HS-5 (cell line): Measurements from ENCODE around the gene ARHGAP12.
A peak's percentile ranks its signal among the peaks of the same experiment; 100 is the strongest.

ENCODE experiments used
- DNase-seq: peaks from one replicate; pipeline ENCODE4 v3.0.0-alpha.2; 2012; ENCODE audit warnings: low read depth

The ARHGAP12 gene, protein sequence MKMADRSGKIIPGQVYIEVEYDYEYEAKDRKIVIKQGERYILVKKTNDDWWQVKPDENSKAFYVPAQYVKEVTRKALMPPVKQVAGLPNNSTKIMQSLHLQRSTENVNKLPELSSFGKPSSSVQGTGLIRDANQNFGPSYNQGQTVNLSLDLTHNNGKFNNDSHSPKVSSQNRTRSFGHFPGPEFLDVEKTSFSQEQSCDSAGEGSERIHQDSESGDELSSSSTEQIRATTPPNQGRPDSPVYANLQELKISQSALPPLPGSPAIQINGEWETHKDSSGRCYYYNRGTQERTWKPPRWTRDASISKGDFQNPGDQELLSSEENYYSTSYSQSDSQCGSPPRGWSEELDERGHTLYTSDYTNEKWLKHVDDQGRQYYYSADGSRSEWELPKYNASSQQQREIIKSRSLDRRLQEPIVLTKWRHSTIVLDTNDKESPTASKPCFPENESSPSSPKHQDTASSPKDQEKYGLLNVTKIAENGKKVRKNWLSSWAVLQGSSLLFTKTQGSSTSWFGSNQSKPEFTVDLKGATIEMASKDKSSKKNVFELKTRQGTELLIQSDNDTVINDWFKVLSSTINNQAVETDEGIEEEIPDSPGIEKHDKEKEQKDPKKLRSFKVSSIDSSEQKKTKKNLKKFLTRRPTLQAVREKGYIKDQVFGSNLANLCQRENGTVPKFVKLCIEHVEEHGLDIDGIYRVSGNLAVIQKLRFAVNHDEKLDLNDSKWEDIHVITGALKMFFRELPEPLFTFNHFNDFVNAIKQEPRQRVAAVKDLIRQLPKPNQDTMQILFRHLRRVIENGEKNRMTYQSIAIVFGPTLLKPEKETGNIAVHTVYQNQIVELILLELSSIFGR

DNA sequence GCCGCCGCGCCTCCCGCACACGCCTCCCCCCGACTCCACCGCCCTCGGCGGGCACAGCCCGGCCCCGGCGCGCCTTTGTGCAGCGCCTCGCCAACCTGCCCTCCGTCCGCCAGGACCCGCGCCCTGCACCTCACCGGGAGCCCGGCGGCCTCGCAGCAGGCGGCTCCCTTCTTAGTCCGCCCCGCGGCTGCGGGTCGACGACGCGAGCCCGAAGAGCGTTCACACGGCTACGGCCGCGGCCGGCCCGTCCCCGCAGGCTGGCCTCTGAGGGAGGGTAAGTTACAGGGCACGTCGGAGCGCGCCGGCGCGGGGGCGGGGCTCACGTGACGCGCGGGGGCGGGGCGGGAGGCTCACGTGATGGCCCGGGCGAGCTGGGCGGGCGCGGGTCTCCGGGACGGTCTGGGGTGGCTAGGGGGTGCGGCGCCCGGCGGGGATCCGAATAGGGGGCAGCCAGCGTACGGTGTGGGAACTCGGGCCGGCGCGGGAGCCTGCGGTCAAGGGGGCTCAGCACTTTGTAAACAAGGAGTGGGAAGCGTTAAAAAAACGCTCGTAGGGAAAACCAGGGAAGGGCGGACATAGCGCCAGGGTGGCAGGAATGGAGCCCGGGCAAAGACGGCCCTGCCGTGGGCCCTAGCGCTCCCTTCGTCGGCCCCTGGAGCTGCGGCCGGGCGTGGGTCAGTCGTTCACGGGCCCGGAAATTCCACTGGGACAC is at the start of gene ARHGAP12:
ARHGAP12 (minus strand) TSS at position 283 of the 712 bp plus-strand sequence. CDS start 19,976 bp downstream, outside the sequence.
- no peak for DNase-seq

DNA sequence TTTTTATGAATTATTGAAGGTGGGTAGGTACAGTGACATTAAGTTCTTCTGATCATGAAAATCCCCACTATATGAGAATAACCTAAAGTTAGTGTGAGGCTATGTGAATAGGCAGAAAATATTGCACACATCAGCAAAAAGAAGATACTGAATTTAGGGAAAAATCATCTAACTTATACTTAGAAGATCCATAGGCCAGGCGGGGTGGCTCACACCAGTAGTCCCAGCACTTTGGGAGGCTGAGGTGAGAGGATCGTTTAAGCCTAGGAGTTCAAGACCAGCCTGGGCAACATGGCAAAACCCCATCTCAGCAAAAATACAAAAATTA is 49.5 kb upstream of the ARHGAP12 start:
- DNase-seq = no peak

DNA sequence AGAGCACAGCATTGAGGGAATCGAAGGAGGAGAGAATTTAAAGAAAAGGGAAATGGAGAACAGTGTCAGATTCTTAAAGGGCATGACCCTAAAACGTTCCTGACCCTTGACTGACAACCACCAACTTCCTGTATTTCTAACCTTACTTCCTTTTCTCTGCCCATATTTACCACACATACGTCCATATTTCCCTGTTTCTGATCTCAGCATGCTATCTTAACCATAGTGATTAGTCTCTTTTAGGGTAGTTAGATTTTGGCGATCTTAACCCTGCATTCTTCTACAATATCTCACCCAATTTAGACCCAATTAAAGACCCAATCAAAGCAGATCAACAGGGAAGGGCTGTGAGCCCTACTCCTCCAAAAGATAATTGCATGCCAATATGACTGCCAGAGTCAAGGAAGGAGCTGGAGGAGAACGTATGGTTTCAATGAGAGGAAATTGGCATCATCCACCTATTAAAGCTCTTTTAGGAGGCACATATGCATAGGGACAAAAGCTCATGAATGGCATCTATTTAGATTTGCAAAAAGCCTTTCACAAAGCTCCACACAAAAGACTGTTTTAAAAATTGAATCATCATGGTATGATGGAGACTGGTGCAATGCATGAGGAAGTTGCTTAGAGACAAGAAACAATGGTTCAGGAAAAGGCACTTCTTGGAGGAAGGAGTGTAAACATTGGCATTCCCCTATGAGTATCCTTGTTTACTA is 49.0 kb upstream of the ARHGAP12 start:
- peak; percentile 10 for DNase-seq

DNA sequence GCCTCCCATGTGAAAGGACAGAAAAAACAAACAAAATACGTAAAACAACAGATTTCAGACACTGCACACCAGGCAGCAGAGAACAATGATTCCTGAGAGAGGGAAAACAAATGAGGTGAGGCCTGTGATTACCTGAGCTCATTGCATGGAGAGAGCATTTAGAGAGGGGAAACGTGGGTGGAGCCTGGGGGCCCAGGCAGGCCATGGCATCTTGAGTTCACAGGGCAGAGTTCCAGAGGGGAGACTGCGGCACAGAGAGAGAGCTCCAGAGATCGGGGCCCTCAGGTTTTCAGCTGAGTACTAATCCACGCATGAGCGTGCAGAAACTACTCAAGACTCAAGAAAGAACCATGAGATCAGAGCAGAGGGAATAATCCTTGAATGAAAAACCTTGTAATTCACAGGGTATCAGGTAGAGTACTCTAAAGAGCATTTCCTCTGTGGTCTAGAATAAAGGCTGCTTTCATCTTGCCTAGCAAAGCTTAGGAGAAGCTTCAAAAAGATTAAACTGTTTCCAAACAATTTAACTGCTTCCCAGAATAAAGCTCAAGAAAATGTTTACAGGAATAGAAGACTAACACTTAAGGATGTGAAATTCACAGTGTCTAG is 46.6 kb upstream of the ARHGAP12 start:
- no peak for DNase-seq

- no peak for DNase-seq
Observed at GRCh38 chr10:31974434-31975124, 45.9 kb upstream of the ARHGAP12 start.

DNA sequence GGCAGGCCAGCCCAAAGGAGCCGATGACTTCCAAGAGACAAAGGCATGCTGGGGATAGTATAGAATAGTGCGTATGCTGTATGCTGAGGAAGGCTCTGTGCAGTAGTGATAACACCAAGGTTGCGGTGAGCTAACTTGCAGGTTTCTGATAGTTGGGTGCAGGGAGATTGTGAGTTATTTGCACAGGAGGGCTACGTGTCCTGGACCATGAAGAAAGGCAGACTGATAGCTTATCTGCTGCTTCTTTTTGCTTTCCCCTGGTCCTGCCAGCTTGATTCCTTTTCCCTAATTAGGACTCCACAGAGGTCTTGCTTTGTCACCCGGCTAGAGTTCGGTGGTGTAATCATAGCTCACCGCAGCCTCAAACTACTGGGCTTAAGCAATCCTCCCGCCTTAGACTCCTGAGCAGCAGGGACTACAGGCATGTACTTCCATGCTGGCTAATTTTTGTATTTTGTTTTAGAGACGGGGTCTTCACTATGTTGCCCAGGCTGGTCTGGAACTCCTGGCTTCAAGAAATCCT is 43.9 kb upstream of the ARHGAP12 start:
- DNase-seq = no peak

GRCh38 chr10:31969847-31970246 is 41.2 kb upstream of the ARHGAP12 start:
- DNase-seq = peak; percentile 53

- DNase-seq = no peak
Observed at GRCh38 chr10:31963589-31963980, 35.0 kb upstream of the ARHGAP12 start.

- DNase-seq = no peak
Observed at GRCh38 chr10:31962826-31963588, 34.4 kb upstream of the ARHGAP12 start.

DNA sequence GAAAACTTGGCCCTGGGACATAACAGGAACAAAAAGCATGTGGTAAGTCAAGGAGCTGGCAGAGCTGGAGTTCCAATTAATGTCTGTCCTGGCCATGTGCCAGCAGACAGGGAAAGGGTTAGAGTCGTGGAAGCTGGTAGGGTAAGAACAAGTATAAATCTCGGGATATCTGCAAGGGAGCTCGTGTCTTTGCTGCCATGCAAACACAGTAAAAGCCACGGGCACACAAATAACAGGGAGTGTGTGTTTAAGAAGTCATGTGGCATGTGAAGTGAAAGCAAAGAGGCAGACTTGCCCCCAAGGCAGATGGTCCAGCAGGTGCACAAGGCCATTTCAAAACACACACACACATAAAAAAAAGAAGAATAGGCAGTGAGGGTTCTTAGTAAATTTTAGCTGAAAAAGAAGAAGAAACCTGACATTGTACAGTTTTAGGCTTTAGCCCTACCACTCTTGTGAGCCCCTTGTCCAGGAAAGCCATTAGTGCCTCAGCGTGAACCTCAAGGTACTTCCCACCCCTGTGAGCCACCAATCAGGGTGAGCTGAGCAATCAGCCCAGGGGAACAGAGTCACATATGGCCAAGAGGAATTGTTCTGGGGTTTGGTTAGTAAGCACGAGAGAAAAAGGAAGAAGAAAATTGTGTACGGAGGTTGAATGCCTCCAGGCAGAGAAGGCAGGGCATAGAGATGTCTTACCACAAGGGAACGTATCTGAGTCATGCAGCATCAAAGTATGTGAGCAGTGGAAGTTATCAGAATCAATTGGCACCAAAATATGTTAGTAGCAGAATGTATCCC is 32.8 kb upstream of the ARHGAP12 start:
- DNase-seq = no peak

- DNase-seq = no peak
Observed at GRCh38 chr10:31959461-31960173, 31.0 kb upstream of the ARHGAP12 start.

DNA sequence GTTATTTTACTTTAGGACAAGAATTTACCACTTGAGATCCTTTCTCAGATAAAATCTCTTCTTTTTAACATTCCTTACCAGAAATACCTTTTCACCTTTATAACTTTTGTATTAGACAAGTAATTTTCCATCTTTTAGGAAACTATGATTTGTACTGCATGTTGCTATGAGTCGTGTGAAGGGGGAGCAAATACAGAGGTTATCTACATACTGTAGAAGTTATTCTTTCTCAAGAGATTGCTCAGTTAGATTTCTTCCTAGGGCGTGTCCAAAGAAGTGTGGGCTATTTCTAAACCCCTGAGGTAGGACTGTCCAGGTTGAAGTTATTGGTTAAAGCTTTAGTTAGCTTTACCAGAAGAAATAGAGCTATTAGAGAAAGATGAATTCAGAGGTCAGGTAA is 30.2 kb upstream of the ARHGAP12 start:
- DNase-seq = no peak

DNA sequence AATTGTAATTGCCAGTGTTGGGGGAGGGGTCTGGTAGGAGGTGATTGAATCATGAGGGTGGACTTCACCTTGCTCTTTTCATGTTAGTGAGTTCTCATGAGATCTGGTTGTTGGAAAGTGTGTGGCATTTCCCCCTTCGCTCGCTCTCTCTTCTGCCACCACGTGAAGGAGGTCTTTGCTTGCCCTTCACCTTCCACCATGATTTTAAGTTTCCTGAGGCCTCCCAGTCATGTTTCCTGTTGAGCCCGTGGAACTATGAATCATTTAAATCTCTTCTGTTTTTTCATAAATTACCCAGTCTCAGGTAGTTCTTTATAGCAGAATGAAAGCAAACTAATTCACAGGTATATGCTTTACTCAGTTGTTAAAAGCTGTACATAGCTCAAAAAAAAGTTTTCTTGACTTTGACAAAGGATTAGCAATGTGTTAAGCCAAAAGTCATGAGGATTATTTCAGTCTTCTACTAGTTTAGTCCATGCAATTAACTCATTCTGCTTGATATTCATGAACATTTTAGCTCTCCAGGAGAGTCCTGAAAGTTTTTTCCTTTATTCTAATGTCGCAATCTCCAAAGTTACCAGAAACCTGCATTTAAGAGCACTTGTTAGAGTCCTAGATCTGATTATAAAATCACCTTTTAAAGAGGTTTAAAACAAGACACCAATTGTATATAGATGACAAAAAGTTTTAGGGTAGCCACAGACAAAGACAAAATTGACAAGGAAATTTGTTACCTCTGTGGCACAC is 27.7 kb upstream of the ARHGAP12 start:
- no peak for DNase-seq

DNA sequence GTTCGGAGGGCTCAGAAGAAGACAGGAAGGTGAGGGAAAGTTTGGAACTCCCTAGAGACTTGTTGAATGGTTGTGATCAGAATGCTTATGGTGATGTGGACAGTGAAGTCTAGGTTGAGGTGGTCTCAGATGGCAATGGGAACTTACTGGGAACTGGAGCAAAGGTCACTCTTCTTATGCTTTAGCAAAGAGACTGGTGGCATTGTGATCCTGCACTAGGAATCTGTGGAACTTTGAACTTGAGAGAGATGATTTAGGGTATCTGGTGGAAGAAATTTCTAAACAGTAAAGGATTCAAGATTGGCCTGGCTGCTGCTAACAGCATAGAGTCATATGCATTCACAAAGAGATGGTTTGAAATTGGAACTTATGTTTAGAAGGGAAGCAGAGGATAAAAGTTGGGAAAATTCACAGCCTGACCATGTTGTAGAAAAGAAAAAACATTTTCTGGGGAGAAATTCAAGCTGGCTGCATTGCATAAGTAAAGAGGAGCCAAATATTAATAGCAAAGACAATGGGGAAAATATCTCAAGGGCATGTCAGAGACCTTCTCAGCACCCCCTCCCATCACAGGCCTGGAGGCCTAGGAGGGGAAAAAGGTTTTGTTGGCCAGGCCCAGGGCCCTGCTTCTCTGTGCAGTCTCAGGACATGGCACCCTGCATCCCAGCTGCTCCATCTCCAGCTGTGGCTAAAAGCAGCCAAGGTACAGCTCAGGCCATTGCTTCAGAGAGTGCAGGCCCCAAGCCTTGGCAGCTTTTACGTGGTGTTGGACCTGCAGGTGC is 26.0 kb upstream of the ARHGAP12 start:
- no peak for DNase-seq

DNA sequence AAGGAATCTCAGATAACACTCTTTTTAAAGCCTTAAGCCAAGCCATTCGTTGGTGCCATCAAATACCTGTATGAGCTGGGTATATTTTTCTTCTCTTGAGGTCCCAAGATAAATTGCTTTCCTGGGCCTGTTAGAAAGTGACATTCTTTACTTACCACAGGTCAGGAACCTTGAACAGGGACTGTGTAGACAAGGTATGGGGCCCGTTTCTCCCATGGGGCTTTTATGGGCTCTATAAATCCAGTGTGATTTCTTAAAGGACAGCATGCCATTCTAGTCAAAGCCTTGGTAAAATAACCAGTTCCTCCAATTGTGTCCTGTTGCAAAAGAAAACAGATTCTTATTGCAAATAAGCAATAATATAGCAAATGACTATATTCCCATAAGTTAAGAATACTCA is 24.8 kb upstream of the ARHGAP12 start:
- DNase-seq = no peak

DNA sequence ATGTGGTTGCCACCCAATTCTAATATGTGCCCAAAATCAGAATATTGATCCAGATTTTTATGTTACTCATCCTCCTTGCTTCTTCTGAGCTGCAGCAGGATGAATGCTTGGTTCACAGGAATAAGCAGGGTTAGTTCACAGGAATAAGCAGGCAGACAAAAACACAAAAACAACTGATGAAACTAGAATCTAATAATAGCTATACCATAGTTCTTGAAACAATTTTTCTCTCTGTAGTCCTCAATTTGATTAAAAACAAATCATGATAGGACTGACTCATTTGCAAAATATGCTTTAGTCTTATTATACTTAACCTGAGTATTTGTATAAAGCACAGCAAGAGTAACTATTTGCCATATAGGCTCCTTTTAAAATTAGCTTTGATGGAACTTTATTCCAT is 24.4 kb upstream of the ARHGAP12 start:
- DNase-seq = no peak

DNA sequence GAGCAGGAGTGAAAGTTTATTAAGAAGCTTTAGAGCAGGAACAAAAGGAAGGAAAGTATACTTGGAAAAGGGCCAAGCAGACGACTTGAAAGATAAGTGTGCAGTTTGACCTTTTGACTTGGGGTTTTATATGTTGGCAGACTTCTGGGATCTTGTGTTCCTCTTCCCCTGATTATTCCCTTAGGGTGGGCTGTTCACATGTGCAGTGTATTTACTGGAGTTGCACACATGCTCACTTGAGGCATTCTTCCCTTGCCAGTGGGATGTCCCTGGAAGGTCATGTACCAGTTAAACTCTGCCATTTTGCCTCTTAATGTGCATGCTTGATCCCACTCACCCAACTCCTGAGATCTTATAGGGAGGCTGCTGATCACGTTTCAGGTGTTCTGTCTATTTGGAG is 23.4 kb upstream of the ARHGAP12 start:
- DNase-seq = no peak
